ENCODE measurements around the gene REG4.

- no peak for TF ChIP-seq CTCF (IDR thresholded peaks at IDR 0.05)
- TF ChIP-seq EZH2 (IDR thresholded peaks at IDR 0.05; ENCODE audit: borderline replicate concordance, insufficient read depth, low read depth, low read length, poor library complexity, severe bottlenecking) = no peak
These were observed 31.3 kb downstream of the REG4 start for GRCh38 chr1:119779869-119780356.

Data from B cell (primary cell).